ENCODE data around the gene C6orf136. TPM values are rescaled to one million over a fixed set of nuclear protein-coding genes. Genes with fewer than 3 reads are reported as not detected.

C6orf136 gene
- total RNA-seq, 4 donors from 2014 or later = 10.8 to 19.6 (median 16.6) TPM

DNA sequence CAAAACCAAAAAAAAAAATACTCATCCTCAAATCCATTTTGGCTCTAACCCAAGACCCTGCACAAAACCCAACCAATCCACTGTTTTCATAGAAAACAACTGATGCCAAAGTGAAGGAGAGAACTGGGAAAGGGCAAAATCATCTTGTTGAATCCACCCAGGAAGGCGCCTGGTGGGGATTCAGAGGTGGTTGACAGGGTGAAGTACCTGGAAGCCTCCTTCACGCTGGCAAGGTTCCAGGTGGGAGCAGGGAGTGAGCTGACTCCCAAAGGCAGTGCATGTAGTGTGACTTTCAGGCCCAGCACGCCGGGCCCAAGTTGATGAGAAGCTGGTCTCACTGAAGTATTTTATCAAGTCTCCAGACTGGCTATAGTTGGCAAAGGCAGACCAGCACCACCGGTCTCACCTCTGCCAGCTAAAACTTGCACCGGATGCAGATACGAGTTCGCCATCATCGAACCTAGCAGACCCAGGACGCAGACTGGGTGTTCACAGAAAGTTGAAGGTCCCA is 46.4 kb upstream of the C6orf136 start:
- 7 to 55% methylated on average over 2 to 5 of the region's 10 CpGs for WGBS, 2 donors (ENCODE audit: low coverage in 1 of 2)
- Histone ChIP-seq H3K4me1 (peaks cover 0 to 12% (median 0%) of the 10 kb centered on the region in 3 donors), H3K9me3 (no peaks in the 10 kb centered on the region), H3K36me3 (peaks cover 10 to 58% of the 10 kb centered on the region in 2 donors), H3K4me3 (no peak overlapping the region), H3K27me3 (no peaks in the 10 kb centered on the region), H3K27ac (peak overlapping the region in 1 of 4 donors; percentile 4)
- no peak for ATAC-seq
- TF ChIP-seq POLR2AphosphoS5 (IDR thresholded peaks at IDR 0.05) (no peak), POLR2A (IDR thresholded peaks at IDR 0.05) (peak in 1 of 2 donors; percentile 11), EP300 (IDR thresholded peaks at IDR 0.05) (no peak), CTCF (IDR thresholded peaks at IDR 0.05) (no peak)

DNA sequence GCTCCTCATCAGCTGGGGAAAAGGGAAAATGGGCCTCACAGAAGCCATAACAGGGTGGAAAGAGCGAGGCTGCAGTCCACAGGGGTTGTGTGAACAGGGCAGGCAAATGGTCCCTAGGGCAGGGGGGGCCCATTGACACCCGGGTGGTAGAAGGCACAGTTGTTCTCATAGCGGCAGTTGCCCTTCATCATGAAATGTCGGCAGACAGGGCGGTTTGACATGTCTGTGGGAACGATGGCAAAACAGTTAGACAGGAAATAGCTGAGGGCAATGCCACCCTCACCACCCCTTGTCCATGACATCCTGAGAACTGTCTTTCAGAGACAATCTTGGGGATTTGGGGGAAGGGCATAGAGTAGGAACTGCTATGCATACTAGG is 45.5 kb upstream of the C6orf136 start:
- TF ChIP-seq CTCF (IDR thresholded peaks at IDR 0.05) (no peak), EP300 (IDR thresholded peaks at IDR 0.05) (no peak), POLR2AphosphoS5 (IDR thresholded peaks at IDR 0.05) (no peak), POLR2A (IDR thresholded peaks at IDR 0.05) (no peak)
- Histone ChIP-seq H3K27me3 (no peaks in the 10 kb centered on the region), H3K27ac (no peak overlapping the region), H3K4me1 (peaks cover 0 to 12% (median 0%) of the 10 kb centered on the region in 3 donors), H3K9me3 (no peaks in the 10 kb centered on the region), H3K36me3 (peaks cover 10 to 68% of the 10 kb centered on the region in 2 donors), H3K4me3 (no peak overlapping the region)
- ATAC-seq = no peak
- WGBS, 2 donors (ENCODE audit: low coverage in 1 of 2) = 56 to 64% methylated on average over 3 to 6 of the region's 6 CpGs

DNA sequence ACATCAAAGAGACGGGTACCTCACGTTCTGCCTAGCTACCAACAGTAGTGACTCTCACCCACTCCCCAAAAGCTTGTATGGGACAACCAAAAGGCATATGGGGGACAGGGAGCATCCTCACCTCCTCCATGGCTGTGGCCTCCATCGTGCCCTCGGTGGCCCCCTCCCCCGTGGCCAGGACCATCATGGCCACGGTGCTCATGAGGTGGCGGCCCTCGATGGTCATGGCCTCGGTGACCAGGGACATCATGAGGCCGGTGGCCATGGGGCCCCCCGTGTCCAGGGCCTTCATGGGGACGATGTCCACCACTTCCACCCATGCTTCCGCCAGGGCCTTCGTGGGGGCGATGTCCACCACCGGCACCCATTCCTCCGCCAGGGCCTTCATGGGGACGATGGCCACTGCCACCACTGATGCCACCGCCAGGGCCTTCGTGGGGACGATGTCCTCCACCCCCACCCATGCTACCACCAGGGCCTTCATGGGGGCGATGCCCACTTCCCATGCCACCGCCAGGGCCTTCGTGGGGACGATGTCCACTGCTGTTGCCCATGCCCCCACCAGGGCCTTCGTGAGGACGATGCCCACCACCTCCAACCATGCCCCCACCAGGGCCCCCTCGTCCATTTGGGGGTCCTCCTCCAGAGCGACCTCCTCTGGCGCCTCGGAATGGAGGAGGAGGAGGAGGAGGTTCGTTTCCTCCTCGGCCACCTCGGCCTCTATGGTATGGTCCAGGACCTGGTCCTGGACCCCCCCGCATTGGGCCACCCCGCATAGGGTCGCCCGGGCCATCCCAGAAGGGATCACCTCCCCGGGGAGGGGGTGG is 44.9 kb upstream of the C6orf136 start:
- H3K36me3 ChIP-seq = peaks cover 10 to 69% of the 10 kb centered on the region in 2 donors
- no peaks in the 10 kb centered on the region for H3K27me3 ChIP-seq
- 71 to 87% methylated on average over 2 to 3 of the region's 39 CpGs for WGBS, 2 donors (ENCODE audit: low coverage in 1 of 2)
- H3K9me3 ChIP-seq = no peaks in the 10 kb centered on the region
- H3K27ac ChIP-seq = no peak overlapping the region
- no peak for ATAC-seq
- TF ChIP-seq POLR2AphosphoS5 (IDR thresholded peaks at IDR 0.05) (no peak), EP300 (IDR thresholded peaks at IDR 0.05) (no peak), POLR2A (IDR thresholded peaks at IDR 0.05) (no peak), CTCF (IDR thresholded peaks at IDR 0.05) (no peak)
- peaks cover 0 to 18% (median 0%) of the 10 kb centered on the region in 3 donors for H3K4me1 ChIP-seq
- H3K4me3 ChIP-seq = no peak overlapping the region

DNA sequence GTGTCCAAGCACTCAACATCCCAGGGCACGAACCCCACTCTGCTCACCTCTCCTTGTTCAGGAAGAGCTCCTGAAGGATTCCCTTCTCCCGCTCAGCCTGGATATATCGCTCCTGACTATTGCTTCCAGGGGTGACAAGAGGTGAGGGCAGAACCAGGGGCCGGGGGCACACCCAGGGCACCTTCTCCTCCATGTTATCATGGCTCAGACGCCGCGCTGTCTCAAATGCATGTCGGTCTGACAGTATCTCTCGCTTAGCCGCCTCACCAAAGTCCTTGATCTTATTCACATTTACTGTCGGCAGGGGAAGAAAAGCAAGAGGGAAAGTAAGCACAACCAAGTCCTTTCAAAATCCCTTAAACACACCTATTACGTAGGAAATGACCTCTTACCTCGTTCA is 43.0 kb upstream of the C6orf136 start:
- H3K27ac ChIP-seq = no peak overlapping the region
- no peak for TF ChIP-seq POLR2AphosphoS5 (IDR thresholded peaks at IDR 0.05)
- no peak for TF ChIP-seq POLR2A (IDR thresholded peaks at IDR 0.05)
- TF ChIP-seq EP300 (IDR thresholded peaks at IDR 0.05) = no peak
- no peak for TF ChIP-seq CTCF (IDR thresholded peaks at IDR 0.05)
- H3K36me3 ChIP-seq = peaks cover 10 to 88% of the 10 kb centered on the region in 2 donors
- ATAC-seq = no peak
- H3K9me3 ChIP-seq = no peaks in the 10 kb centered on the region
- WGBS, 2 donors (ENCODE audit: low coverage in 1 of 2) = 83 to 92% methylated on average over 10 to 13 of the region's 13 CpGs
- no peaks in the 10 kb centered on the region for H3K27me3 ChIP-seq
- peaks cover 0 to 33% (median 0%) of the 10 kb centered on the region in 3 donors for H3K4me1 ChIP-seq
- no peak overlapping the region for H3K4me3 ChIP-seq
